Skeletal muscle satellite cell (primary cell): Measurements from ENCODE around the gene NVL.

Source experiments
- H3K27me3 ChIP-seq: 2 replicates; pipeline ENCODE4 v1.7.0; 2013; ENCODE audit warnings: low read length; ENCODE audit not compliant: control insufficient read depth, insufficient read depth
- H3K36me3 ChIP-seq: 2 replicates; pipeline ENCODE4 v1.7.0; 2013; ENCODE audit warnings: mild to moderate bottlenecking, control low read depth, low read length; ENCODE audit not compliant: insufficient read depth
- H3K4me1 ChIP-seq: 2 replicates; pipeline ENCODE4 v1.7.0; 2013; ENCODE audit warnings: low read length; ENCODE audit not compliant: control insufficient read depth, insufficient read depth
- H3K4me2 ChIP-seq: 2 replicates; pipeline ENCODE4 v1.7.0; 2013; ENCODE audit warnings: mild to moderate bottlenecking, low read length
- H3K4me3 ChIP-seq: 2 replicates; pipeline ENCODE4 v1.7.0; 2013; ENCODE audit warnings: low read length
- H3K9ac ChIP-seq: 2 replicates; pipeline ENCODE4 v1.7.0; 2013; ENCODE audit warnings: mild to moderate bottlenecking, low read depth, low read length, moderate library complexity
- H3K9me3 ChIP-seq: replicated peaks from 2 replicates; pipeline ENCODE4 v1.7.0; 2013; ENCODE audit warnings: mild to moderate bottlenecking, control low read depth, low read length

NVL gene

DNA sequence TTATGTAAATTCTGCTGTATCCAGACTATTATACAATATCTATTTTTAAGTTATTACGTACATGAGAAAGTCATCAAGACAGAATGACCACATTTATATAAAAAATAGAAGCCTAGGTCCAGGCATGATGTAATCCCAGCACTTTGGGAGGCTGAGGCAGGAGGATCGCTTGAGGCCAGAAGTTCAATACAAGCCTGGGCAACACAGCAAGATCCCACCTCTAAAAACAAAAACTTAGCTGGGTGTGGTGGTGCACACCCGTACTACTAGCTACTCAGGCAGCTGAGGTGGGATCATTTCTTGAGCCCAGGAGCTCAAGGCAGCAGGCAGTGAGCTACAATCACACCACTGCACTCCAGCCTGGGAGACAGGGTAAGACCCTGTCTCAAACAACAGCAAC, 58.9 kb downstream of the NVL start:
- Histone ChIP-seq H3K9ac (no peak overlapping the region), H3K4me2 (no peak overlapping the region), H3K27me3 (no peaks in the 10 kb centered on the region), H3K9me3 (no peaks in the 10 kb centered on the region), H3K4me1 (no peaks in the 10 kb centered on the region), H3K36me3 (peaks cover 38% of the 10 kb centered on the region), H3K4me3 (no peak overlapping the region)

DNA sequence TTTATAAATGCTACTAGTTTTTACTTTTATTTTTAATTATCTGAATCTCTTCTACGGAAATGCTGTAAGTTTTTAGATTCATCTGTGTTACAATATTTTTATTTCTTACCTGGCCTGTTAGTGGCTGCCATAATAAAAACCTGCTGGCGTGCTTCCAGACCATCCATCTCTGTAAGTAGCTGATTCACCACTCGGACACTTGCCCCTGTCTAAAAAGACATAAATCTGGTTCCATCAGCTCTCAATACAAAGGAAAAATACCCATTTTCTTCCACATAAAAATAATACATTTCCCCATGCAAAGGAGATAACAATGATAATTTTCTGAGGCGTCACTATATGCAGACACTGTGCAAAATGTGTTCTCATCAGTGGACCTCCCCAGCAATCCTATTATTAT, 62.0 kb downstream of the NVL start:
- H3K9ac ChIP-seq = no peak overlapping the region
- no peaks in the 10 kb centered on the region for H3K4me1 ChIP-seq
- no peak overlapping the region for H3K4me2 ChIP-seq
- no peaks in the 10 kb centered on the region for H3K9me3 ChIP-seq
- H3K27me3 ChIP-seq = no peaks in the 10 kb centered on the region
- H3K36me3 ChIP-seq = peaks cover 32% of the 10 kb centered on the region
- H3K4me3 ChIP-seq = no peak overlapping the region

DNA sequence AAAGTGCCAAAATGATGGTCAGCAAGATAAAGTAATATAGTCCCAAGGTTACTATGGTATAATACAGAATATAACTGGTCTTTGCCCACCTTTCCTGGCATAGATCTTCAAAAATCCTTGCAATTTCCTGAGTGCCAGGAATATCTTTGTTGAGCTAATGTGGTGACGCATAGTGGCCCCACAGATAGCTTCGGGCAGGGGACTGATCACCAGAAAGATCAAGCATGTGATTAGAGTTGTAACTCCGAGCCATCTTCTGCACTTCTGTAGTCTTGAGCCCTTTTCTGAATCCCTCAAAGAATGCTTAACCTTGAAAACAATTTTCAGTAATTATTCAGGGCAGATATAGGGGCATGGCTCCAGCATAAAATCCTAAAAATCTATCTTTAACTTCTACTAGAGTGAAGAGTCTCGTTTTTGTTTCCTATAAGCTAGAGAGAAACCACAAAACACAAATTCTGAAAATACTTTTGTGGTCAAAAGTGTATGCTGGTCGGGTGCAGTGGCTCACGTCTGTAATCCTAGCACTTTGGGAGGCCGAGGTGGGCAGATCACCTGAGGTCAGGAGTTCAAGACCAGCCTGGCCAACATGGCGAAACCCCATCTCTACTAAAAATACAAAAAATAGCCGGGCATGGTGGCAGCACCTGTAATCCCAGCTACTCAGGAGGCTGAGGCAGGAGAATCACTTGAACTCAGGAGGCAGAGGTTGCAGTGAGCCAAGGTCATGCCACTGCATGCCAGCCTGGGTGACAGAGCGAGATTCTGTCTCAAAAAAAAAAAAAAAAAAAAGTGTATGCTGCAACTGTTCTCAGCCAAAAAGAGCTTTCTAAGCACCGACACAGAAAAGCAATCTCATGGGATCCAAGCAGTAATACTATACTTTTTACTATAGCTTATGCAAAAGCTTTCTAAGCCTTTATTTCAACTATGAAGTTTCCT, 62.8 kb downstream of the NVL start:
- Histone ChIP-seq H3K36me3 (peaks cover 32% of the 10 kb centered on the region), H3K4me3 (no peak overlapping the region), H3K4me2 (no peak overlapping the region), H3K27me3 (no peaks in the 10 kb centered on the region), H3K9ac (no peak overlapping the region), H3K4me1 (no peaks in the 10 kb centered on the region), H3K9me3 (no peaks in the 10 kb centered on the region)

DNA sequence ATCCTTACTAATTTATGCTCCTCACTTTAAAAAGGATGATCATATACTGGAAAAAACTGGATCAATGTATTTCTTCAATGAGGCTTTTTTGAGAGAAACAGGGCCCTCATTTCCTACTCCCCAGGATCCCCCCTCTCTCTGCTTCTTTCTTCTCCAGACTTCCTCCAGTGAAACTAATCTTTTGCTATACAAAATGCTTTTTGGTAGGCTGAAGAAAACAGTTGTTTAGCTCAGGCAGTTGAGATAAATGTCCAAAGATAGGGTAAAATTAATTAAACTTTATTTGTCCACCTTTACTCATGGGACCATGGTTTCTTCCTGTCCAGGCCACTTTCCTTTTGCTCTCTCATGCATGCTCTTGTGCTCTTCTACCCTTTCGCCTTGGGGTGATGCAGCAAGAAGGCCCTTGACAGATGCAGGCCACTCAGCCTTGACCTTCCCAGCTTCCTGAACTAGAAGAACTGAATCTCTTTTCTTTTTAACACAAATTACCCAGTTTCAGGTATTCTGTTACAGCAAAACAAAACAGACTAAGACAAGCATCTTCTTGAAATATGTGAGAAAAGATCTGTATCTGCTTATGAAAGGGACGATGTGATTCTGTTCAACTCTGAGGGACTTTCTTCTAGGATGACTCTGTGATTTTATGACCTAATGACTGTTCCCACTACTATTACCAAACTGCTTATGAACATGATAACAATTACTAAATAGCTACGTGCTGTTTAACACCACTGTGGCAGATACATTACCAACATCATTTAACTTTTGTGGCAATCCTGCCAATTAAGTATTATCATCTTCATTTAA, 63.7 kb downstream of the NVL start:
- Histone ChIP-seq H3K9ac (no peak overlapping the region), H3K9me3 (no peaks in the 10 kb centered on the region), H3K36me3 (peaks cover 32% of the 10 kb centered on the region), H3K4me2 (no peak overlapping the region), H3K4me3 (no peak overlapping the region), H3K27me3 (no peaks in the 10 kb centered on the region), H3K4me1 (no peaks in the 10 kb centered on the region)

DNA sequence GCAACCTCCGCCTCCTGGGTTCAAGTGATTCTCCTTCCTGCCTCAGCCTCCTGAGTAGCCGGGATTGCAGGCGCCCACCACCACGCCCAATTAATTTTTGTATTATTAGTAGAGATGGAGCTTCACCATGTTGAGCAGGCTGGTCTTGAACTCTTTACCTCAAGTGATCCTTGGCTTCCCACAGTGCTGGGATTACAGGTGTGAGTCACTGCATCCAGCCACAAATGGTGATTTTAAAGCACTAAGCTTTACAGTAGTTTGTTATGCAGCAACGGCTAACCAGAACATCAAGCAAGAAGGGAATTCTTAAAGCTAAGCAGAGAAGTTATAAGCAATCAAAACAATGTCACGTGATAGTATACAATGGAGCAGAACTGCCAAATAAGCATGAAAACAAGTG, 65.7 kb downstream of the NVL start:
- Histone ChIP-seq H3K4me1 (no peaks in the 10 kb centered on the region), H3K4me3 (no peak overlapping the region), H3K27me3 (no peaks in the 10 kb centered on the region), H3K9me3 (no peaks in the 10 kb centered on the region), H3K9ac (no peak overlapping the region), H3K4me2 (no peak overlapping the region), H3K36me3 (peaks cover 22% of the 10 kb centered on the region)

DNA sequence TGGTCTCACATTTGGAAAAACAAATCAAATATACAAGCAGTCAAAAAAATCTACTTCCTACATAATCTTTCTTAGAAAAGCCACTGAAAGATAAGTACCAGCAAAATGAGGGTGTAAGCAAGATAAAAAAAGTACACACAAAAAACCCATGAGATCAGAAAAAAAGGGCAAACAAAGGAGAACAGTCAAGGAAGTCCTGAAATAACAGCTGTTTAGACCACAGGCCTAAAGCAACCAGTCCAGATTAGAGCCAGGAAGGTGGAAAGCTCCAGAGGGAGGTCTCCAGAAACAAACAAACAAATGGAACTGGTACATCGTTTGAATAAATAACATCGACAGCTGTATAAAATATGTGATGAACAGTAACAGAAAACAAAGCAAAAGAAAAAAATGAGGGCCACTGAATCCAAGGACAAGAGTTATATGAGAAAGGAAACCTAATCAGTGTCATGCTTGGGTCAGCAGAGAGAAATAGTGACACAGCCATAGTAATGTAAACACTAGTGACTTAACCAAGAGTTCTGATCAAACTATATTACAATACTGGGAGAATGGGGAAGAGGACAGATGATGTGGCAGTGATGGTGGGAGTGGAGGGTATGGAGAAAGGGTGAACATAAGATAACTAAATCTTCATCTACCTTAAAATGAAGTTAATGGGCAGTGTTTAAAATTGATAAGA, 67.5 kb downstream of the NVL start:
- H3K4me1 ChIP-seq = no peaks in the 10 kb centered on the region
- no peaks in the 10 kb centered on the region for H3K9me3 ChIP-seq
- no peak overlapping the region for H3K4me2 ChIP-seq
- H3K36me3 ChIP-seq = peaks cover 20% of the 10 kb centered on the region
- no peaks in the 10 kb centered on the region for H3K27me3 ChIP-seq
- no peak overlapping the region for H3K4me3 ChIP-seq
- H3K9ac ChIP-seq = no peak overlapping the region

DNA sequence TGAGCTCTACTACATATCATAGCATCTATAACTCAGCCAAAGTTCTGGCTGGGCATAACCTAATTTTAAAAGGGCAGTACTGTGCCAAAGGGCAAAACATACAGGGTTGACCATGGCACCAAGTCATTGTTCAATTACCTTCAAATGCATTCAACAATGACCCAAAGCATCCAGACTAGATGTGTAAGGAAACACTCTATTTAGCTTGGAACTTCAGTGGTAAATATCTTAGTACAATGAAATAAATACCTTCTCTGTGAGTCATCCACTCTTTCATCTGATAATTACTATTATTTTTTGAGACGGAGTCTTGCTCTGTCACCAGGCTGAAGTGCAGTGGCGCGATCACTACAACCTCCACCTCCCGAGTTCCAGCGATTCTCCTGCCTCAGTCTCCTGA, 70.0 kb downstream of the NVL start:
- Histone ChIP-seq H3K9me3 (no peaks in the 10 kb centered on the region), H3K36me3 (peaks cover 3% of the 10 kb centered on the region), H3K4me3 (no peak overlapping the region), H3K4me1 (no peaks in the 10 kb centered on the region), H3K27me3 (no peaks in the 10 kb centered on the region), H3K4me2 (no peak overlapping the region), H3K9ac (no peak overlapping the region)

DNA sequence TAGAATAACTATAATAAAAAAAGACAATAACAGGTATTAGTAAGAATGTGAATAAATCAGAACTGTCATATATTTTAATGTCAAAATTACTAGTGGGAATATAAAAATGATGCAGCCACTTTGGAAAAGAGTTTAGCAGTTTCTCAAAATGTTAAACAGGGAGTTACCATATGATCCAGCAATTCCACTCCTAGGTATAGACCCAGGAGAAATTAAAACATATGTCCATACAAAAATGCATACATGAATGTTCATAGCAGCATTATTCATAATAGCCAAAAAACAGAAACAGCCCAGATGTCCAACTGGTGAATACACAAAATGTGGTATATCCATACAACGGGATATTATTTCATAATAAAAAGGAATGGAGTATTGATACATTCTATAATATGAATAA, 71.6 kb downstream of the NVL start:
- H3K36me3 ChIP-seq = no peaks in the 10 kb centered on the region
- H3K9ac ChIP-seq = no peak overlapping the region
- H3K4me3 ChIP-seq = no peak overlapping the region
- no peaks in the 10 kb centered on the region for H3K27me3 ChIP-seq
- no peaks in the 10 kb centered on the region for H3K4me1 ChIP-seq
- H3K4me2 ChIP-seq = no peak overlapping the region
- H3K9me3 ChIP-seq = no peaks in the 10 kb centered on the region

DNA sequence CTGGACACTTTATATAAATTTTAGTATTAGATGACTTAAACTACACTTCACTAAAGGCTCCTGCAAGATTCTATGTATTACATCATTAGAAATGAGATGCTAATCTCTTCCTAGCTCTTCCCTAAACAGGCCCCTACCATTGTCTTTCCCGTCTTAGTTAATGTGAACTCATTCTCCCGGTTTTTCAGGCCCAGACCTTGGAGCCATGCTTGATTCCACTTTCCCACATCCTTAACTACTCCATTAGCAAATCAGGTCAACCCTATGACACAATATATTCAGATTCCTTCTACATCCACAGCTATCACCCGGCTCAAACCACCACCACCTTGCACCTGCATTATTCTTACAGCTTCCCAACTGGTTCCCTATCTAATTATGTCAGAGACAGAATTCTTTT, 73.3 kb downstream of the NVL start:
- Histone ChIP-seq H3K4me3 (no peak overlapping the region), H3K9ac (no peak overlapping the region), H3K27me3 (no peaks in the 10 kb centered on the region), H3K4me1 (no peaks in the 10 kb centered on the region), H3K9me3 (no peaks in the 10 kb centered on the region), H3K4me2 (no peak overlapping the region), H3K36me3 (no peaks in the 10 kb centered on the region)

DNA sequence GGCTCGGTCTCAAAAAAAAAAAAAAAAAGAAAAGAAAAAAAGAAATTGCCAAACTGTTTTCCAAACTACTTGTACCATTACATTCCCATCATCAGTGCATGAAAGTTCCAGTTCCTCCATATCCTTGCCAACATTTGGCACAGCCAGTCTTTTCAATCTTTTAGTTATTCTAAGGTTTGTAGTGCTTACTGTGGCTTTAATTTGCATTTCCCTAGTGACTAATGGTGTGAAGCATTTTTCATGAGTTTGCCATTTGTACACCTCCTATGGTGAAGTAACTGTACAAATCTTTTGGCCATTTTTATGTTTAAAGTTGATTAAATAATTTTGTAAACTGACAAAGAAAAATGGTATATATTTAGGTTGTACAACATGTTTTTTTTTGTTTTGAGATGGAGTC, 76.3 kb downstream of the NVL start:
- peaks cover 9% of the 10 kb centered on the region for H3K36me3 ChIP-seq
- H3K4me1 ChIP-seq = no peaks in the 10 kb centered on the region
- H3K9ac ChIP-seq = no peak overlapping the region

DNA sequence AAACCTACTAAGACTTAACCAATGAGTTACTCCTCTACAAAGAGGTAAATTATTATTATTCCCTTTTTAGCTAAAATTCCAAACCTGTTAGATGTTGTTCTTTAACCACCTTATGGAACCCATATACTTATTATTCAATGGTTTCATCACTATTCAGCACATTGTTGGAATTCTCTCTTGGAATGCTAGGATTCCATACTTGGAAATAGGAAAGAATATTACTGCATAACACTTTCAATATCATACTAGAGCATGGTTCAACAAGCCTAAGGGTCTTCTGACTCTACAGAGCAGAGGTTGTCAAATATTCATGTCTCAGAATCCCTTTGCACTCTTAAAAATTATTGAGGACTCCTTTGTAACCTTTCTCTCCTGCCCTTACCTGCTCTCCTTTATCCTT, 77.5 kb downstream of the NVL start:
- H3K4me3 ChIP-seq = no peak overlapping the region
- H3K27me3 ChIP-seq = no peaks in the 10 kb centered on the region
- no peaks in the 10 kb centered on the region for H3K9me3 ChIP-seq
- no peak overlapping the region for H3K9ac ChIP-seq
- H3K36me3 ChIP-seq = peaks cover 14% of the 10 kb centered on the region
- H3K4me1 ChIP-seq = no peaks in the 10 kb centered on the region
- no peak overlapping the region for H3K4me2 ChIP-seq

More for the DNA sequence above, 76.3 kb downstream of the NVL start:
- H3K27me3 ChIP-seq = no peaks in the 10 kb centered on the region
- no peak overlapping the region for H3K4me3 ChIP-seq
- H3K9me3 ChIP-seq = no peaks in the 10 kb centered on the region
- H3K4me2 ChIP-seq = no peak overlapping the region
